Prostate gland (tissue), 2 donors: ENCODE measurements around the gene PLAC1.

Experiments used
- POLR2A ChIP-seq: fragments of 450-650 bp; IDR thresholded peaks from one replicate; pipeline ENCODE4 v1.6.1; 2016; ENCODE audit warnings: antibody characterized with exemption, mild to moderate bottlenecking
- TF ChIP-seq, protein P1 (sequence below), 4 experiments: fragments of 200-600 bp in 2 of 4; fragments of 450-650 bp in 2 of 4; sonication (generic) in 2 of 4; IDR thresholded peaks; 1 replicate in 3 of 4; 2 replicates in 1 of 4; pipeline ENCODE4 v1.5.1; 2016 to 2019; ENCODE audit warnings: antibody characterized with exemption in 4 of 4, mild to moderate bottlenecking in 2 of 4, moderate library complexity in 2 of 4

DNA sequence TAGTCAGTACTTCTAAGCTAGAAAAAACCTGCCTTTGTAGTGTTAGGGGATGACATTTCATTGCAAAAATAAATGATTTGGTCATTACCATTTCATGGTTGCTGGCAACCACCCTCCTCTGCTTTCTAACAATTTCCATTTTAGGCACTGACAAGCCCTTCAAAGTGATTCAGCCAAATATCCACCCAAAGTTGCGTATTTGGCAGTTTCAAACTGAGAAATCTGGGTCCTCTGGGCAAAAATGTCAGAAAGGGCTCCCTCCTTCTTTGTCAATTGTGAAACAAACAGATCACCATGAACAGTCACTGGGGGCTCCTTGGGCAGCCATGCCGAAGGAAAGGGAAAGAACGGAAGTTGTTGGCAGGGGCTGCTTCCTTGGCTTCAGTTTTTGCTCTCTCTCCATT is 33.0 kb downstream of the PLAC1 start:
- TF ChIP-seq, protein P1, sequence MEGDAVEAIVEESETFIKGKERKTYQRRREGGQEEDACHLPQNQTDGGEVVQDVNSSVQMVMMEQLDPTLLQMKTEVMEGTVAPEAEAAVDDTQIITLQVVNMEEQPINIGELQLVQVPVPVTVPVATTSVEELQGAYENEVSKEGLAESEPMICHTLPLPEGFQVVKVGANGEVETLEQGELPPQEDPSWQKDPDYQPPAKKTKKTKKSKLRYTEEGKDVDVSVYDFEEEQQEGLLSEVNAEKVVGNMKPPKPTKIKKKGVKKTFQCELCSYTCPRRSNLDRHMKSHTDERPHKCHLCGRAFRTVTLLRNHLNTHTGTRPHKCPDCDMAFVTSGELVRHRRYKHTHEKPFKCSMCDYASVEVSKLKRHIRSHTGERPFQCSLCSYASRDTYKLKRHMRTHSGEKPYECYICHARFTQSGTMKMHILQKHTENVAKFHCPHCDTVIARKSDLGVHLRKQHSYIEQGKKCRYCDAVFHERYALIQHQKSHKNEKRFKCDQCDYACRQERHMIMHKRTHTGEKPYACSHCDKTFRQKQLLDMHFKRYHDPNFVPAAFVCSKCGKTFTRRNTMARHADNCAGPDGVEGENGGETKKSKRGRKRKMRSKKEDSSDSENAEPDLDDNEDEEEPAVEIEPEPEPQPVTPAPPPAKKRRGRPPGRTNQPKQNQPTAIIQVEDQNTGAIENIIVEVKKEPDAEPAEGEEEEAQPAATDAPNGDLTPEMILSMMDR (IDR thresholded peaks at IDR 0.05) = no peak
- TF ChIP-seq POLR2A = no peak
